Activated CD8-positive, alpha-beta memory T cell treated with anti-CD3 and anti-CD28 coated beads, Interleukin-2, amount 10 ng/mL, durations not matched to agents 7 days and 5 days (primary cell): Measurements from ENCODE around the gene KIRREL3. TPM values are rescaled to one million over a fixed set of nuclear protein-coding genes. Genes with fewer than 3 reads are reported as not detected.

Source experiments
- ATAC-seq: fragments of 150-1000 bp; cut with Tn5 transposase; one replicate; pipeline ENCODE4 v1.10.0; 2021; ENCODE audit warnings: moderate library complexity
- CTCF ChIA-PET: fragments of 350-600 bp; sonication (Branson Sonifier 250); formaldehyde crosslinking; loops from one replicate; lab custom pipeline; 2021; ENCODE audit warnings: antibody characterized with exemption; lab: Charles Lee
- DNase-seq: peaks from one replicate; pipeline ENCODE4 v3.0.0-alpha.2; 2020
- H3K27ac Mint-ChIP-seq: one replicate; pipeline ENCODE4 v1.8.0; 2021; ENCODE audit warnings: mild to moderate bottlenecking, mixed read lengths
- H3K27me3 Mint-ChIP-seq: one replicate; pipeline ENCODE4 v1.8.0; 2021; ENCODE audit warnings: mixed read lengths
- H3K36me3 Mint-ChIP-seq: one replicate; pipeline ENCODE4 v1.8.0; 2021; ENCODE audit warnings: mild to moderate bottlenecking, mixed read lengths
- H3K4me1 Mint-ChIP-seq: one replicate; pipeline ENCODE4 v1.8.0; 2021; ENCODE audit warnings: mixed read lengths
- H3K4me3 Mint-ChIP-seq: one replicate; pipeline ENCODE4 v1.8.0; 2021; ENCODE audit warnings: mild to moderate bottlenecking, moderate library complexity, mixed read lengths
- H3K9me3 Mint-ChIP-seq: one replicate; pipeline ENCODE4 v1.8.0; 2022; ENCODE audit warnings: low read depth, mixed read lengths
- total RNA-seq, 2 experiments: library from RNA; stranded (reverse); gene quantifications; one replicate each; pipeline ENCODE4 v1.2.3, GENCODE V29; 2021

Gene KIRREL3
- total RNA-seq, 2 experiments from 2014 or later, result not detected

- Mint-ChIP-seq H3K9me3 (no peaks in the 10 kb centered on the region), H3K4me3 (no peak overlapping the region), H3K36me3 (no peaks in the 10 kb centered on the region), H3K4me1 (peaks cover 21% of the 10 kb centered on the region), H3K27me3 (peaks cover 9% of the 10 kb centered on the region), H3K27ac (no peak overlapping the region)
- DNase-seq (no peak), ATAC-seq (no peak)
- CTCF ChIA-PET, result interaction anchor here (0.7 to 3.3 kb wide), 4 partner anchors 12 to 237 kb away, joined by 3 to 10 read pairs (median 4); no protein-coding TSS in a partner anchor
Observed at GRCh38 chr11:126419801-126420697, 580.5 kb downstream of the KIRREL3 start.

GRCh38 chr11:126418887-126419286 lies 581.7 kb downstream of the KIRREL3 start:
- ATAC-seq, result no peak
- no peaks in the 10 kb centered on the region for H3K9me3 Mint-ChIP-seq
- CTCF ChIA-PET, result interaction anchor here (0.5 to 3.3 kb wide), 4 partner anchors 22 to 108 kb away, joined by 4 to 10 read pairs (median 5); no protein-coding TSS in a partner anchor

GRCh38 chr11:126417091-126417862 lies 583.3 kb downstream of the KIRREL3 start:
- CTCF ChIA-PET, result interaction anchor here (1.2 to 3.3 kb wide), 5 partner anchors 14 to 112 kb away, joined by 3 to 10 read pairs (median 5); no protein-coding TSS in a partner anchor
- H3K36me3 Mint-ChIP-seq, result no peaks in the 10 kb centered on the region
- ATAC-seq (no peak), DNase-seq (no peak)
- peak overlapping the region; percentile 58 for H3K4me3 Mint-ChIP-seq
- peaks cover 21% of the 10 kb centered on the region for H3K4me1 Mint-ChIP-seq
- peaks cover 9% of the 10 kb centered on the region for H3K27me3 Mint-ChIP-seq
- no peaks in the 10 kb centered on the region for H3K9me3 Mint-ChIP-seq
- H3K27ac Mint-ChIP-seq, result no peak overlapping the region

More at GRCh38 chr11:126418887-126419286, 581.7 kb downstream of the KIRREL3 start:
- DNase-seq, result no peak
- no peak overlapping the region for H3K4me3 Mint-ChIP-seq
- no peaks in the 10 kb centered on the region for H3K36me3 Mint-ChIP-seq
- H3K27ac Mint-ChIP-seq, result no peak overlapping the region
- peaks cover 21% of the 10 kb centered on the region for H3K4me1 Mint-ChIP-seq
- peaks cover 9% of the 10 kb centered on the region for H3K27me3 Mint-ChIP-seq

GRCh38 chr11:126416542-126417090 lies 584.0 kb downstream of the KIRREL3 start:
- Mint-ChIP-seq H3K4me3 (peak overlapping the region; percentile 58), H3K36me3 (no peaks in the 10 kb centered on the region), H3K9me3 (no peaks in the 10 kb centered on the region), H3K27me3 (peaks cover 9% of the 10 kb centered on the region), H3K4me1 (peaks cover 21% of the 10 kb centered on the region), H3K27ac (no peak overlapping the region)
- ATAC-seq (peak; percentile 100), DNase-seq (peak; percentile 87)
- CTCF ChIA-PET, result interaction anchor here (0.7 to 2.5 kb wide), 3 partner anchors 64 to 111 kb away, joined by 5 to 6 read pairs (median 5); no protein-coding TSS in a partner anchor

GRCh38 chr11:126415669-126416420 lies 584.7 kb downstream of the KIRREL3 start:
- Mint-ChIP-seq H3K36me3 (no peaks in the 10 kb centered on the region), H3K9me3 (no peaks in the 10 kb centered on the region), H3K4me1 (peaks cover 17% of the 10 kb centered on the region), H3K4me3 (peak overlapping the region; percentile 32), H3K27me3 (peaks cover 9% of the 10 kb centered on the region), H3K27ac (no peak overlapping the region)
- CTCF ChIA-PET, result interaction anchor here (0.7 to 2.5 kb wide), 3 partner anchors 65 to 110 kb away, joined by 5 to 6 read pairs (median 5); no protein-coding TSS in a partner anchor
- DNase-seq (no peak), ATAC-seq (no peak)

- peaks cover 15% of the 10 kb centered on the region for H3K4me1 Mint-ChIP-seq
- CTCF ChIA-PET, result no interaction called here
- ATAC-seq (no peak), DNase-seq (no peak)
- no peaks in the 10 kb centered on the region for H3K36me3 Mint-ChIP-seq
- H3K27ac Mint-ChIP-seq, result no peak overlapping the region
- peaks cover 9% of the 10 kb centered on the region for H3K27me3 Mint-ChIP-seq
- no peak overlapping the region for H3K4me3 Mint-ChIP-seq
- no peaks in the 10 kb centered on the region for H3K9me3 Mint-ChIP-seq
Observed at GRCh38 chr11:126415128-126415527, 585.4 kb downstream of the KIRREL3 start.

- peaks cover 9% of the 10 kb centered on the region for H3K27me3 Mint-ChIP-seq
- ATAC-seq, result no peak
- CTCF ChIA-PET, result no interaction called here
- H3K4me3 Mint-ChIP-seq, result no peak overlapping the region
- DNase-seq, result no peak
- no peaks in the 10 kb centered on the region for H3K36me3 Mint-ChIP-seq
- no peak overlapping the region for H3K27ac Mint-ChIP-seq
- H3K4me1 Mint-ChIP-seq, result peaks cover 11% of the 10 kb centered on the region
- no peaks in the 10 kb centered on the region for H3K9me3 Mint-ChIP-seq
Observed at GRCh38 chr11:126414615-126415014, 586.0 kb downstream of the KIRREL3 start.

- DNase-seq, result no peak
- Mint-ChIP-seq H3K27ac (no peak overlapping the region), H3K36me3 (no peaks in the 10 kb centered on the region), H3K27me3 (peaks cover 9% of the 10 kb centered on the region), H3K9me3 (no peaks in the 10 kb centered on the region), H3K4me3 (no peak overlapping the region), H3K4me1 (peaks cover 11% of the 10 kb centered on the region)
- CTCF ChIA-PET, result no interaction called here
- ATAC-seq, result no peak
Observed at GRCh38 chr11:126413843-126414405, 586.6 kb downstream of the KIRREL3 start.

GRCh38 chr11:126413426-126413825 lies 587.1 kb downstream of the KIRREL3 start:
- Mint-ChIP-seq H3K27ac (no peak overlapping the region), H3K27me3 (peaks cover 6% of the 10 kb centered on the region), H3K4me1 (peaks cover 11% of the 10 kb centered on the region), H3K36me3 (no peaks in the 10 kb centered on the region), H3K9me3 (no peaks in the 10 kb centered on the region), H3K4me3 (no peak overlapping the region)
- DNase-seq, result no peak
- ATAC-seq, result no peak
- CTCF ChIA-PET, result no interaction called here

- H3K27ac Mint-ChIP-seq, result no peak overlapping the region
- no peak for DNase-seq
- no peaks in the 10 kb centered on the region for H3K36me3 Mint-ChIP-seq
Observed at GRCh38 chr11:126411971-126412381, 588.6 kb downstream of the KIRREL3 start.

GRCh38 chr11:126410649-126411048 lies 589.9 kb downstream of the KIRREL3 start:
- ATAC-seq, result no peak
- CTCF ChIA-PET, result no interaction called here
- peaks cover under 1% of the 10 kb centered on the region for H3K4me1 Mint-ChIP-seq

More at GRCh38 chr11:126411971-126412381, 588.6 kb downstream of the KIRREL3 start:
- peaks cover 2% of the 10 kb centered on the region for H3K27me3 Mint-ChIP-seq
- no peak overlapping the region for H3K4me3 Mint-ChIP-seq
- H3K4me1 Mint-ChIP-seq, result peaks cover 10% of the 10 kb centered on the region
- H3K9me3 Mint-ChIP-seq, result no peaks in the 10 kb centered on the region
- CTCF ChIA-PET, result no interaction called here
- ATAC-seq, result no peak

GRCh38 chr11:126409620-126409985 lies 591.0 kb downstream of the KIRREL3 start:
- no peak for ATAC-seq
- CTCF ChIA-PET, result no interaction called here
- H3K27me3 Mint-ChIP-seq, result no peaks in the 10 kb centered on the region
- no peaks in the 10 kb centered on the region for H3K9me3 Mint-ChIP-seq
- no peak overlapping the region for H3K27ac Mint-ChIP-seq
- no peaks in the 10 kb centered on the region for H3K36me3 Mint-ChIP-seq
- H3K4me3 Mint-ChIP-seq, result no peak overlapping the region
- H3K4me1 Mint-ChIP-seq, result no peaks in the 10 kb centered on the region
- no peak for DNase-seq

More at GRCh38 chr11:126410649-126411048, 589.9 kb downstream of the KIRREL3 start:
- no peak overlapping the region for H3K4me3 Mint-ChIP-seq
- no peaks in the 10 kb centered on the region for H3K9me3 Mint-ChIP-seq
- H3K27me3 Mint-ChIP-seq, result no peaks in the 10 kb centered on the region
- no peaks in the 10 kb centered on the region for H3K36me3 Mint-ChIP-seq
- no peak for DNase-seq
- no peak overlapping the region for H3K27ac Mint-ChIP-seq
